Esophagus muscularis mucosa (tissue), 4 donors: ENCODE results near the gene RNF130. TPM values are rescaled to one million over a fixed set of nuclear protein-coding genes. Genes with fewer than 3 reads are reported as not detected.
A peak's percentile ranks its signal among the peaks of the same experiment; 100 is the strongest.

Experiments
- DNase-seq: peaks from one replicate; pipeline ENCODE4 v3.0.0-alpha.2; 2017; ENCODE audit errors: extremely low spot score
- H3K27ac ChIP-seq, 4 donors: fragments of 200-600 bp; sonication (generic); replicated peaks in 1 of 4; 1 replicate in 3 of 4; 2 replicates in 1 of 4; pipeline ENCODE4 v1.5.1; 2016 to 2019; ENCODE audit warnings: mild to moderate bottlenecking in 1 of 4
- H3K27me3 ChIP-seq, 4 donors: fragments of 200-600 bp; sonication (generic); one replicate each; pipeline versions ENCODE4 v1.5.1 to v1.6.0; 2016 to 2019
- H3K36me3 ChIP-seq, 4 donors: fragments of 200-600 bp; sonication (generic); one replicate each; pipeline ENCODE4 v1.5.1; 2016 to 2019
- H3K4me1 ChIP-seq, 4 donors: fragments of 200-600 bp; sonication (generic); one replicate each; pipeline ENCODE4 v1.5.1; 2016 to 2019
- H3K4me3 ChIP-seq, 4 donors: fragments of 200-600 bp; sonication (generic); 1 replicate in 2 of 4; 2 replicates in 2 of 4; pipeline ENCODE4 v1.5.1; 2016 to 2019; ENCODE audit warnings: mild to moderate bottlenecking in 4 of 4, moderate library complexity in 1 of 4
- H3K9me3 ChIP-seq, 4 donors: fragments of 200-600 bp; sonication (generic); 1 replicate in 3 of 4; 2 replicates in 1 of 4; pipeline ENCODE4 v1.5.1; 2016 to 2019
- EP300 ChIP-seq: sonication (generic); formaldehyde crosslinking; IDR thresholded peaks from one replicate; pipeline ENCODE4 v1.6.1; 2017; ENCODE audit warnings: antibody characterized with exemption
- POLR2A ChIP-seq: fragments of 450-650 bp; IDR thresholded peaks from one replicate; pipeline ENCODE4 v1.6.1; 2017; ENCODE audit warnings: antibody characterized with exemption, moderate library complexity, mild to moderate bottlenecking, low read depth
- POLR2AphosphoS5 ChIP-seq, 2 donors: sonication (generic); formaldehyde crosslinking; IDR thresholded peaks; one replicate each; pipeline ENCODE4 v1.6.1; 2017; ENCODE audit warnings: antibody characterized with exemption in 2 of 2
- WGBS: methylation state at CpG from one replicate; pipeline ENCODE4 v1.1.5; 2018; 5-methylcytosine and 5-hydroxymethylcytosine counted together
- intact Hi-C: fragments of 100-400 bp; cut with DNase I; formaldehyde crosslinking; loops from one replicate; pipeline ENCODE4 v1.15.1; 2023
- total RNA-seq, 4 donors: library from RNA; depleted of rRNA; stranded (reverse); fragments of >200 nt; gene quantifications; one replicate each; pipeline versions ENCODE4 v1.1.0 to v1.2.1, GENCODE V29; 2016
- TF ChIP-seq, protein P1 (sequence below), 3 experiments: fragments of 200-600 bp in 2 of 3; fragments of 450-650 bp in 1 of 3; sonication (generic) in 2 of 3; IDR thresholded peaks; one replicate each; pipeline ENCODE4 v1.5.1; 2017 to 2019; ENCODE audit warnings: antibody characterized with exemption in 3 of 3, mild to moderate bottlenecking in 2 of 3, moderate library complexity in 1 of 3

RNF130 gene
- total RNA-seq, 4 donors from 2014 or later, result 98.4 to 136 (median 108) TPM

DNA sequence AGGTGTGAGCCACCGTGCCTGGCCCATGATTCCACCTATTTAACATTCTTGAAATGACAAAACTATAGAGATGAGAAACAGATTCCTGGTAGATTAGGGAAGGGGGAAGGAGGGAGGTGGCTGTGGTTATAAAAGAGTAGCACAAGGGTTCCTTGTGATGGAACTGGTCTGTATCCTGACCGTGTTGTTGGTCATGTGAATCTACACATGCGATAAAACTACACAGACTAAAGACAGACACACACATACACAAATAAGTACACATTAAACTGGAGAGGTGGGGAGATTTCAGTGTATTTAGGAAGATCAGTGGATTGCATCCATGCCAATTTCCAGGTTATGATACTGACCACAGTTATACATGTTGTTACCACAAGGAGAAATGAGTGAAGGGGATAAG is 60.9 kb downstream of the RNF130 start:
- H3K27ac ChIP-seq, result no peak overlapping the region
- H3K4me3 ChIP-seq, result no peak overlapping the region
- H3K9me3 ChIP-seq, result no peaks in the 10 kb centered on the region
- H3K27me3 ChIP-seq, result no peaks in the 10 kb centered on the region
- intact Hi-C loops, result no loop called here
- DNase-seq, result no peak
- no peak for TF ChIP-seq EP300
- no peak for TF ChIP-seq POLR2AphosphoS5 (IDR thresholded peaks at IDR 0.05)
- TF ChIP-seq POLR2A, result no peak
- TF ChIP-seq, protein P1, sequence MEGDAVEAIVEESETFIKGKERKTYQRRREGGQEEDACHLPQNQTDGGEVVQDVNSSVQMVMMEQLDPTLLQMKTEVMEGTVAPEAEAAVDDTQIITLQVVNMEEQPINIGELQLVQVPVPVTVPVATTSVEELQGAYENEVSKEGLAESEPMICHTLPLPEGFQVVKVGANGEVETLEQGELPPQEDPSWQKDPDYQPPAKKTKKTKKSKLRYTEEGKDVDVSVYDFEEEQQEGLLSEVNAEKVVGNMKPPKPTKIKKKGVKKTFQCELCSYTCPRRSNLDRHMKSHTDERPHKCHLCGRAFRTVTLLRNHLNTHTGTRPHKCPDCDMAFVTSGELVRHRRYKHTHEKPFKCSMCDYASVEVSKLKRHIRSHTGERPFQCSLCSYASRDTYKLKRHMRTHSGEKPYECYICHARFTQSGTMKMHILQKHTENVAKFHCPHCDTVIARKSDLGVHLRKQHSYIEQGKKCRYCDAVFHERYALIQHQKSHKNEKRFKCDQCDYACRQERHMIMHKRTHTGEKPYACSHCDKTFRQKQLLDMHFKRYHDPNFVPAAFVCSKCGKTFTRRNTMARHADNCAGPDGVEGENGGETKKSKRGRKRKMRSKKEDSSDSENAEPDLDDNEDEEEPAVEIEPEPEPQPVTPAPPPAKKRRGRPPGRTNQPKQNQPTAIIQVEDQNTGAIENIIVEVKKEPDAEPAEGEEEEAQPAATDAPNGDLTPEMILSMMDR (IDR thresholded peaks at IDR 0.05), result no peak
- H3K4me1 ChIP-seq, result peaks cover 10 to 27% (median 18%) of the 10 kb centered on the region in 4 donors
- peaks cover 0 to 28% (median 11%) of the 10 kb centered on the region in 4 donors for H3K36me3 ChIP-seq
- 96% methylated on average over 3 of the region's 3 CpGs for WGBS

DNA sequence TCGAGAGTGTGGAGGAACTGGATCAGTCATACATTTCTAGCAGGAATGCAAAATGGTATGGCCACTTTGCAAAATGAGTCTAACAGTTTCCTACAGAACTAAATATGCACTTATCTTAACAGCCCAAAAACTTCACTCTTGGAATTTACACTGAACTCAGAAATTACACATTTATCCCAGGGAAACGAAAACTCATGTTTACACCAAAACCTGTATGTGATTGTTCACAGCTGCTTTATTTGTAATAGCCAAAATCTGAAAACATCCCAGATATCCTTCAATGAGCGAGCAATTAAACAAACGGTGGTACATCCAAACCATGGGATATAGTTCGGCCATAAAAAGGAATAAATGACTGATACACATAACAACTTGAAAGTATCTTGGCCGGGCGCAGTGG is 62.0 kb downstream of the RNF130 start:
- Histone ChIP-seq H3K27me3 (no peaks in the 10 kb centered on the region), H3K27ac (no peak overlapping the region), H3K9me3 (no peaks in the 10 kb centered on the region), H3K36me3 (peaks cover 0 to 28% (median 11%) of the 10 kb centered on the region in 4 donors), H3K4me1 (peaks cover 10 to 31% (median 18%) of the 10 kb centered on the region in 4 donors), H3K4me3 (no peak overlapping the region)
- WGBS, result 85% methylated on average over 7 of the region's 7 CpGs
- intact Hi-C loops, result no loop called here
- DNase-seq, result no peak
- TF ChIP-seq POLR2AphosphoS5 (IDR thresholded peaks at IDR 0.05), result no peak

DNA sequence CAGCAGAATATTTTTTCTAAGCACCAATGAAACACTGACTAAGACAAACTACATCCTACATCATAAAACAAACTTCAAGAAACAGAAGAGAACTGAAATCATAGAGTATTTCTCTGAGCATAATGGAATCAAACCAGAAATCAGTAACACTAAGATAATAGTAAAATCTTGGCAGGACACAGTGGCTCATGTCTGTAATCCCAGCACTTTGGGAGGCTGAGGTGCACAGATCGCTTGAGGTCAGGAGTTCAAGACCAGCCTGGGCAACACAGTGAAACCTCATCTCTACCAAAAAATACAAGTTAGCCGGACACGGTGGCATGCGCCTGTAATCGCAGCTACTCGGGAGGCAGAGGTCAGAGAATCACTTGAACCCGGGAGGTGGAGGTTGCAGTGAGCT is 63.1 kb downstream of the RNF130 start:
- Histone ChIP-seq H3K9me3 (no peaks in the 10 kb centered on the region), H3K4me1 (peaks cover 10 to 31% (median 18%) of the 10 kb centered on the region in 4 donors), H3K4me3 (no peak overlapping the region), H3K27me3 (no peaks in the 10 kb centered on the region), H3K36me3 (peaks cover 0 to 28% (median 11%) of the 10 kb centered on the region in 4 donors), H3K27ac (no peak overlapping the region)
- WGBS, result 94% methylated on average over 7 of the region's 7 CpGs
- DNase-seq, result no peak
- TF ChIP-seq POLR2AphosphoS5 (IDR thresholded peaks at IDR 0.05), result no peak
- TF ChIP-seq, protein P1 (IDR thresholded peaks at IDR 0.05), result no peak
- no peak for TF ChIP-seq EP300
- no peak for TF ChIP-seq POLR2A
- intact Hi-C loops, result no loop called here

DNA sequence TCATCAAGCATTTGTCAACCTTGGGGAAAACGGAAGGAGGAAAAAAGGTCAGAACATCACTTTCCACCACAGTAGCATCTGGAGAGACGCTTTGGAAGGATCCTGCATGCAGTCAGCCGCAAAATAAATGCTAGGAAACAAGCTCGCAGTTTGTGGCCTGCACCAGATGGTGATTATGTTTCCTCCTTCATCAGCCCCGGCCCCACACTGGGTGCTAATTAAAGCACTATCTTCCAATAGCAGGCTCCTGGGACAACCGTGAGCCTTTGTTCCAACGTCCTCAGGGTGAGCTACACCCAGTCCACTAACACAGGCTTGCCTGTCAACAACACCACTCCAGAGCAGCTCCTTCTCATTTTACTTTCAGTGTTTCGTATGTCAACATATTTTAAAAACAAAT is 64.0 kb downstream of the RNF130 start:
- Histone ChIP-seq H3K9me3 (no peaks in the 10 kb centered on the region), H3K4me3 (no peak overlapping the region), H3K27me3 (no peaks in the 10 kb centered on the region), H3K4me1 (peaks cover 10 to 31% (median 18%) of the 10 kb centered on the region in 4 donors), H3K27ac (peak overlapping the region in 2 of 4 donors; percentile 22 to 26), H3K36me3 (peaks cover 0 to 23% (median 8%) of the 10 kb centered on the region in 4 donors)
- WGBS, result 43% methylated on average over 8 of the region's 8 CpGs
- TF ChIP-seq EP300, result no peak
- TF ChIP-seq, protein P1 (IDR thresholded peaks at IDR 0.05), result no peak
- TF ChIP-seq POLR2A, result no peak
- no peak for TF ChIP-seq POLR2AphosphoS5 (IDR thresholded peaks at IDR 0.05)
- intact Hi-C loops, result no loop called here
- no peak for DNase-seq

GRCh38 chr5:180006141-180006540 is 65.4 kb downstream of the RNF130 start:
- TF ChIP-seq, protein P1 (IDR thresholded peaks at IDR 0.05), result no peak
- TF ChIP-seq POLR2AphosphoS5 (IDR thresholded peaks at IDR 0.05) (no peak), POLR2A (no peak), EP300 (no peak)
- peaks cover 10 to 31% (median 18%) of the 10 kb centered on the region in 4 donors for H3K4me1 ChIP-seq
- H3K9me3 ChIP-seq, result no peaks in the 10 kb centered on the region
- no peak overlapping the region for H3K27ac ChIP-seq
- no peaks in the 10 kb centered on the region for H3K27me3 ChIP-seq
- intact Hi-C loops, result no loop called here
- peaks cover 0 to 24% (median 4%) of the 10 kb centered on the region in 4 donors for H3K36me3 ChIP-seq
- DNase-seq, result no peak
- H3K4me3 ChIP-seq, result no peak overlapping the region
